Measurements from ENCODE around the gene GRID2. TPM values are rescaled to one million over a fixed set of nuclear protein-coding genes. Genes with fewer than 3 reads are reported as not detected.

The GRID2 gene
- total and polyA plus RNA-seq, 12 donors: 0.01 to 0.07 (median 0.07) TPM; not detected in 9

DNA sequence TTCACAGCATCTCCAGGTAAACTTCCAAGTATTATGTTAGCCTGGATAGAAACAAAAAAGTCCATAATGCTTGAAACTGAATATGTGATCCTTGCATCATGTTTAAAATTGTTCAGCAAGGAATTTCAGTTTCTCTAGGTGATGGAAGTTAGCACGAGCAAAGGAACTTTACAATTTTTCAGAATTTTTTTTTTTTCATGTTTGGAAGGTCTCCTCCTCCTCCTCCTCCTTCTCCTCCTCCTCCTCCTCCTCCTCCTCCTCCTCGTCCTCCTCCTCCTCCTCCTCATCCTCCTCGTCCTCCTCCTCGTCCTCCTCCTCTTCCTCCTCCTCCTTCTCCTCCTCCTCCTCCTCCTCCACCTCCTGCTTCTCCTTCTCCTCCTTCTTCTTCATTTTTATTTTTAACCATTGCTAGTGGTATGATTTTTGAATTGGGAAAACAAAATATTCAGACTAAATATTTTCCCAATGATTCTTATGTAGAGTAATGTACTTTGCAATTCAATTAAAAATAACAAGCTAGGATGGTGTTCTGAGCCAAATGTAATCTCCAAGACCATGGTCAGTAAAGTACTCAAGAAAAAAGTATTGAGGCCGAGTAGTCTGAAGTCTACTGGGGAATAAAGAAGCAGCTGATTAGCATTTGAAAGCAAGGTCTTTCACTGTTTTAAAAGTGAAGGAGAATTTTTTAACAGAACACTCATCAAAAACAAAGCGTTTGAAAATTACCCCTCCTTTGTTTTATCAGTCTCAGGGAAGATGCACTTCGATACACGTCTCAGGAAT, 1103.9 kb downstream of the GRID2 start:
- TF ChIP-seq, protein P1, sequence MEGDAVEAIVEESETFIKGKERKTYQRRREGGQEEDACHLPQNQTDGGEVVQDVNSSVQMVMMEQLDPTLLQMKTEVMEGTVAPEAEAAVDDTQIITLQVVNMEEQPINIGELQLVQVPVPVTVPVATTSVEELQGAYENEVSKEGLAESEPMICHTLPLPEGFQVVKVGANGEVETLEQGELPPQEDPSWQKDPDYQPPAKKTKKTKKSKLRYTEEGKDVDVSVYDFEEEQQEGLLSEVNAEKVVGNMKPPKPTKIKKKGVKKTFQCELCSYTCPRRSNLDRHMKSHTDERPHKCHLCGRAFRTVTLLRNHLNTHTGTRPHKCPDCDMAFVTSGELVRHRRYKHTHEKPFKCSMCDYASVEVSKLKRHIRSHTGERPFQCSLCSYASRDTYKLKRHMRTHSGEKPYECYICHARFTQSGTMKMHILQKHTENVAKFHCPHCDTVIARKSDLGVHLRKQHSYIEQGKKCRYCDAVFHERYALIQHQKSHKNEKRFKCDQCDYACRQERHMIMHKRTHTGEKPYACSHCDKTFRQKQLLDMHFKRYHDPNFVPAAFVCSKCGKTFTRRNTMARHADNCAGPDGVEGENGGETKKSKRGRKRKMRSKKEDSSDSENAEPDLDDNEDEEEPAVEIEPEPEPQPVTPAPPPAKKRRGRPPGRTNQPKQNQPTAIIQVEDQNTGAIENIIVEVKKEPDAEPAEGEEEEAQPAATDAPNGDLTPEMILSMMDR (IDR thresholded peaks at IDR 0.05): no peak
- 39 to 48% methylated on average over 5 of the region's 8 CpGs for WGBS, 2 donors

GRCh38 chr4:93409035-93409434, 1105.3 kb downstream of the GRID2 start:
- H3K9me3 ChIP-seq: no peaks in the 10 kb centered on the region

More for the DNA sequence above, 1103.9 kb downstream of the GRID2 start:
- Histone ChIP-seq H3K27me3 (no peaks in the 10 kb centered on the region), H3K4me1 (no peaks in the 10 kb centered on the region), H3K9me3 (peaks cover 0 to 4% (median 0%) of the 10 kb centered on the region in 11 donors), H3K36me3 (no peaks in the 10 kb centered on the region), H3K4me3 (no peak overlapping the region), H3K27ac (no peak overlapping the region)
- ATAC-seq: no peak
- intact Hi-C loops (cut with DNase I): no loop called here
- DNase-seq: no peak

DNA sequence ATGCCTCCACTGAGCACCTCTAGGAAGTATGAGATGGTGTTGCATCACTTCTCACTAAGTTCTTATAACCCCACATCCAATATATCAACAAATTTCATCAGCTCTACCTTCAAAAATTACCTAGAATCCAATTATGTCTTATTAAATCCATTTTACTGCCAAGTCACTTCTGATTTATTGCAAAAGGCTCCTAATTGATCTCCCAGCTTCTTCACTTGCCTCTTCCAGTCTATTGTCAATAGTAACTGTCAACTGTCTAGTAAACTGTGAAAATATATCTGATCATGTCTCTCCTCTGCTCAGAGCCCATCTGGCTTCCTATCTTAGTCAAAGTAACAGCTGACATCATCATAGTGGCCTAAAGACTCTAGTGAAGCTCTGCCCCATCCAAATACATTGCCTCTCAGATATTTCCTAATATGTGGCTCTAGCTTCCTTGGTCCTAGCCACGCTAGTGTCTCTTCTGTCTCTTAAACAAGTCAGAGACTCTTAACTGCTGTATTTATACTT, 1110.3 kb downstream of the GRID2 start:
- Histone ChIP-seq H3K4me1 (no peaks in the 10 kb centered on the region), H3K4me3 (no peak overlapping the region), H3K27ac (no peak overlapping the region), H3K27me3 (no peaks in the 10 kb centered on the region), H3K9me3 (no peaks in the 10 kb centered on the region), H3K36me3 (no peaks in the 10 kb centered on the region)
- 65 to 88% methylated on average over 1 of the region's 1 CpG for WGBS, 2 donors
- no peak for DNase-seq
- intact Hi-C loops (cut with DNase I): loop anchor here in 1 of 10 donors (5.0 kb wide), 1 partner anchor 437 kb away; no protein-coding TSS in a partner anchor
- TF ChIP-seq, protein P1 (IDR thresholded peaks at IDR 0.05): no peak
- ATAC-seq: no peak

More at GRCh38 chr4:93409035-93409434, 1105.3 kb downstream of the GRID2 start:
- Histone ChIP-seq H3K4me3 (no peak overlapping the region), H3K4me1 (no peaks in the 10 kb centered on the region), H3K27ac (no peak overlapping the region), H3K36me3 (no peaks in the 10 kb centered on the region), H3K27me3 (no peaks in the 10 kb centered on the region)
- WGBS, 2 donors: 0 to 3% methylated on average over 1 of the region's 1 CpG
- TF ChIP-seq, protein P1 (IDR thresholded peaks at IDR 0.05): no peak
- no peak for ATAC-seq
- DNase-seq: no peak
- intact Hi-C loops (cut with DNase I): no loop called here

DNA sequence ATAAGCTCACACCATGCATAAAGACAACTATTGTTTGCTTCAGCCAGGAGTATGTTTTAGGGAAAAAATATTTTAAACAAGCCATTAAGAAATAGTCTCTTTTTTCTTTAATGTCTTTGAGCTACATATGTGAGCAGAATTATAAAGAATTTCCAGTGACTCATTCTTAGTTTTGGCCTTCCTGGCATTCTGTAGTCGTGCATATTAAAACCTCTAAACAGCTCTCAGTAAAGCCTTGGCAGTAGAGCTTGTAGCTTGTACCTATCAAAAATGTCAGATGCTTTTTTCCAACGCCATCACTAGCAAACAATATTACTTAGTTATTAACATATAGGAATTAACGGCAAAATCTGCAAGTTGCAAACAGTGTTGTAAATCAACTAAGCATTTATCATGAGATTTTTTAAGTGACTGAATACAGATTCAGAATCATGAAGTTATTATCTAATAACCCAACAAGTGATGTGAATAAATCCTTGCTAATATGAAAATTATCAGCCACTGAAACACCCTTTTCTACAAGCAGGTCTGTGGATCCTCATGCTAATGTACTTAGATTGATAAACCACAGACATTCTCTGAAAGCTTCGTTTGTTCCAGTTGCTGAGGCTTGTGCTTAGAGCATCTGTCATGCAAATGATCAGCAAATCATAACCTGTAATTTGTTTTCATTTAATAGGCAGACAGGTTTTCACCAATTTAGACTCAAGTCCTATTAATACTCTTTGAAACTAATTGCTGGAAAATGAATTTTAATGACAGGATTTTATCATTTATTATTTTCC, 1112.8 kb downstream of the GRID2 start:
- Histone ChIP-seq H3K27me3 (no peaks in the 10 kb centered on the region), H3K27ac (no peak overlapping the region), H3K4me1 (no peaks in the 10 kb centered on the region), H3K36me3 (no peaks in the 10 kb centered on the region), H3K9me3 (peaks cover 0 to 3% (median 0%) of the 10 kb centered on the region in 11 donors), H3K4me3 (no peak overlapping the region)
- DNase-seq (no peak), ATAC-seq (no peak)
- 53 to 60% methylated on average over 4 of the region's 4 CpGs for WGBS, 2 donors
- TF ChIP-seq, protein P1 (IDR thresholded peaks at IDR 0.05): no peak
- intact Hi-C loops (cut with DNase I): no loop called here

All from heart right ventricle (tissue), 16 donors.